SU-DHL-6 (cell line): ENCODE measurements around the gene TRIM24.

Source experiments
- EZH2phosphoT487 ChIP-seq: fragments of 200-600 bp; sonication (generic), shearing (Covaris generic); conservative IDR thresholded peaks from 2 replicates; pipeline ENCODE4 v1.6.1; 2018; ENCODE audit warnings: mild to moderate bottlenecking, antibody characterized with exemption, low read length, moderate library complexity, mixed read lengths
- TF ChIP-seq, protein P1 (sequence below): fragments of 200-600 bp; sonication (generic); IDR thresholded peaks from one replicate; pipeline ENCODE4 v1.5.1; 2017; ENCODE audit warnings: antibody characterized with exemption, mild to moderate bottlenecking, low read length, moderate library complexity; ENCODE audit not compliant: insufficient read depth, poor library complexity, severe bottlenecking

DNA sequence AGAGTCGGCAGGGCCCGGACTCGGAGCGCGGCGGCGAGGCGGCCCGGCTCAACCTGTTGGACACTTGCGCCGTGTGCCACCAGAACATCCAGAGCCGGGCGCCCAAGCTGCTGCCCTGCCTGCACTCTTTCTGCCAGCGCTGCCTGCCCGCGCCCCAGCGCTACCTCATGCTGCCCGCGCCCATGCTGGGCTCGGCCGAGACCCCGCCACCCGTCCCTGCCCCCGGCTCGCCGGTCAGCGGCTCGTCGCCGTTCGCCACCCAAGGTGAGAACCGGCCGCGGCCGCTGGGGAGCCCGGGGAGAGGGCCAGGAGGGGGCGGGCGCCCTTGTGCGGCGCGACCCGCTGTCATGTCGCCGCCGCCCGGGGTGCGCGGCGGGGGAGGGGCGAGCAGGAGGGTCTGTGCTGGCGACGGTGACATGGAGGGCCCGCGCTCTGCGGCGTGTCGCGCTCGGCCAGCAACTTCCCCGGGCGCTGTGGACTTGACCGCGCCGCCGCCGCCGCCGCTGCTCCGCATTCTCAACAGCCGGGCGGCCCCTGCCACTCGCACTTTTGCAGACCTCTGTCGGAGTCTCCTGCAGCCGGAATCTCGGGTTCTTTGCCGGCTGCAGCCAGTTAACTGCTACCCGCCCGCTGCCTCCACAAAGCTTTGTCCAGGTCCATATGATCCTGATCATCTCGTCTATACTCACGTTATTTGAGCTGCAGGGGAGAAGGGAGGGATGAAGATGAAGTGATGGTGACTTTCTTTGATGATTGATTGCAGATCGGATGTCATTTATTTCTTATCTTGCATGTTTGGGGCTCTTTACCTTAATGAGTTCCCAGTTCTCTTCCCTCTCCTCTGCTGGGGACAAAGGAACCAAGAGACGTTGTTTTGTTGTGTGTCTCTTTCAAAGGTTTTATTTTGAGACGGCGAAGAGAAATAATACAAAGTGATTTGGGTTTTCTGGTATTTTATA, 869 bp downstream of the TRIM24 start:
- TF ChIP-seq, protein P1, sequence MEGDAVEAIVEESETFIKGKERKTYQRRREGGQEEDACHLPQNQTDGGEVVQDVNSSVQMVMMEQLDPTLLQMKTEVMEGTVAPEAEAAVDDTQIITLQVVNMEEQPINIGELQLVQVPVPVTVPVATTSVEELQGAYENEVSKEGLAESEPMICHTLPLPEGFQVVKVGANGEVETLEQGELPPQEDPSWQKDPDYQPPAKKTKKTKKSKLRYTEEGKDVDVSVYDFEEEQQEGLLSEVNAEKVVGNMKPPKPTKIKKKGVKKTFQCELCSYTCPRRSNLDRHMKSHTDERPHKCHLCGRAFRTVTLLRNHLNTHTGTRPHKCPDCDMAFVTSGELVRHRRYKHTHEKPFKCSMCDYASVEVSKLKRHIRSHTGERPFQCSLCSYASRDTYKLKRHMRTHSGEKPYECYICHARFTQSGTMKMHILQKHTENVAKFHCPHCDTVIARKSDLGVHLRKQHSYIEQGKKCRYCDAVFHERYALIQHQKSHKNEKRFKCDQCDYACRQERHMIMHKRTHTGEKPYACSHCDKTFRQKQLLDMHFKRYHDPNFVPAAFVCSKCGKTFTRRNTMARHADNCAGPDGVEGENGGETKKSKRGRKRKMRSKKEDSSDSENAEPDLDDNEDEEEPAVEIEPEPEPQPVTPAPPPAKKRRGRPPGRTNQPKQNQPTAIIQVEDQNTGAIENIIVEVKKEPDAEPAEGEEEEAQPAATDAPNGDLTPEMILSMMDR = no peak
- no peak for TF ChIP-seq EZH2phosphoT487
